LoVo (cell line): ENCODE data around the gene HS3ST6.
"Not testable (repeated sequence)": the region's sequence is repeated elsewhere in the genome, so short reads cannot be mapped to it uniquely, and the experiment has no call there.

Source experiments
- DNase-seq: peaks from one replicate; pipeline ENCODE4 v3.0.0-alpha.2; 2016; ENCODE audit warnings: low spot score

HS3ST6 gene

GRCh38 chr16:1946495-1947368, 28.5 kb upstream of the HS3ST6 start:
- no peak for DNase-seq

- no peak for DNase-seq
These were observed 27.6 kb upstream of the HS3ST6 start for GRCh38 chr16:1945559-1946391.

- DNase-seq, result no peak
These were observed 26.5 kb upstream of the HS3ST6 start for GRCh38 chr16:1944612-1945199.

- peak; percentile 99 for DNase-seq
These were observed 24.9 kb upstream of the HS3ST6 start, which contains the start of gene MSRB1 for GRCh38 chr16:1942810-1943726. MSRB1 (minus strand) TSS chr16:1943199; CDS start chr16:1943156, 43 bp downstream.

GRCh38 chr16:1942047-1942809, 24.0 kb upstream of the HS3ST6 start:
- DNase-seq, result no peak

GRCh38 chr16:1941162-1942046, 23.2 kb upstream of the HS3ST6 start:
- no peak for DNase-seq

- DNase-seq, result no peak
These were observed 22.3 kb upstream of the HS3ST6 start for GRCh38 chr16:1940273-1941161.

- DNase-seq, result not testable (repeated sequence)
These were observed 21.6 kb upstream of the HS3ST6 start for GRCh38 chr16:1939833-1940232.

- DNase-seq, result no peak
These were observed 20.7 kb upstream of the HS3ST6 start for GRCh38 chr16:1938910-1939309.

GRCh38 chr16:1938316-1938715, 20.1 kb upstream of the HS3ST6 start:
- DNase-seq, result no peak

- no peak for DNase-seq
These were observed 18.8 kb upstream of the HS3ST6 start for GRCh38 chr16:1936945-1937479.

GRCh38 chr16:1933097-1933661, 15.0 kb upstream of the HS3ST6 start:
- no peak for DNase-seq

- DNase-seq, result no peak
These were observed 14.1 kb upstream of the HS3ST6 start for GRCh38 chr16:1932050-1933028.

- no peak for DNase-seq
These were observed 12.1 kb upstream of the HS3ST6 start for GRCh38 chr16:1930338-1930720.

GRCh38 chr16:1929578-1930337, 11.5 kb upstream of the HS3ST6 start:
- DNase-seq, result peak; percentile 90

GRCh38 chr16:1929105-1929504, 10.9 kb upstream of the HS3ST6 start:
- DNase-seq, result no peak
